Measurements from ENCODE around the gene GALNT2.

GALNT2 gene

DNA sequence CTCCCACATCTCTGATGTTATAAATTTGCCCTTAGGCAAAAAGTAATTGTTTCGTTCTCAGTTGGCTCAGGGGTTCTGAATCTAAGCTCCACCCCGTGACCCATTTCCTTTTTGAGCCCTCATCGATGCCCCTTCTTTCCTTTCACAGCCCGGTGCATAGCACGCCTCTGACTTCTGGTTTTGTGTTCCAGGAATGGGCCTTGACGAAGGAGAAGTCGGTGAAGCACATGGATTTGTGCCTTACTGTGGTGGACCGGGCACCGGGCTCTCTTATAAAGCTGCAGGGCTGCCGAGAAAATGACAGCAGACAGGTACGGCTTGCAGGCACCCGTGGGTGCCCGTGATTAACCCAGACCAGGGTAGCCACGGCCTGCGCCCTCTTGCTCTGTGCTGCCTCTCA lies 207.2 kb downstream of the GALNT2 start:
- TF ChIP-seq, protein P1, sequence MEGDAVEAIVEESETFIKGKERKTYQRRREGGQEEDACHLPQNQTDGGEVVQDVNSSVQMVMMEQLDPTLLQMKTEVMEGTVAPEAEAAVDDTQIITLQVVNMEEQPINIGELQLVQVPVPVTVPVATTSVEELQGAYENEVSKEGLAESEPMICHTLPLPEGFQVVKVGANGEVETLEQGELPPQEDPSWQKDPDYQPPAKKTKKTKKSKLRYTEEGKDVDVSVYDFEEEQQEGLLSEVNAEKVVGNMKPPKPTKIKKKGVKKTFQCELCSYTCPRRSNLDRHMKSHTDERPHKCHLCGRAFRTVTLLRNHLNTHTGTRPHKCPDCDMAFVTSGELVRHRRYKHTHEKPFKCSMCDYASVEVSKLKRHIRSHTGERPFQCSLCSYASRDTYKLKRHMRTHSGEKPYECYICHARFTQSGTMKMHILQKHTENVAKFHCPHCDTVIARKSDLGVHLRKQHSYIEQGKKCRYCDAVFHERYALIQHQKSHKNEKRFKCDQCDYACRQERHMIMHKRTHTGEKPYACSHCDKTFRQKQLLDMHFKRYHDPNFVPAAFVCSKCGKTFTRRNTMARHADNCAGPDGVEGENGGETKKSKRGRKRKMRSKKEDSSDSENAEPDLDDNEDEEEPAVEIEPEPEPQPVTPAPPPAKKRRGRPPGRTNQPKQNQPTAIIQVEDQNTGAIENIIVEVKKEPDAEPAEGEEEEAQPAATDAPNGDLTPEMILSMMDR (IDR thresholded peaks at IDR 0.05; ENCODE audit: control insufficient read depth, extremely low read depth, insufficient read depth): no peak
- no peak for DNase-seq (ENCODE audit: low read depth)
- H3K4me3 ChIP-seq (ENCODE audit: low read depth, low read length): no peak overlapping the region

- TF ChIP-seq, protein P1 (IDR thresholded peaks at IDR 0.05; ENCODE audit: control insufficient read depth, extremely low read depth, insufficient read depth): no peak
- no peak for DNase-seq (ENCODE audit: low read depth)
- no peak overlapping the region for H3K4me3 ChIP-seq (ENCODE audit: low read depth, low read length)
Measured at GRCh38 chr1:230276401-230276800, 209.4 kb downstream of the GALNT2 start.

DNA sequence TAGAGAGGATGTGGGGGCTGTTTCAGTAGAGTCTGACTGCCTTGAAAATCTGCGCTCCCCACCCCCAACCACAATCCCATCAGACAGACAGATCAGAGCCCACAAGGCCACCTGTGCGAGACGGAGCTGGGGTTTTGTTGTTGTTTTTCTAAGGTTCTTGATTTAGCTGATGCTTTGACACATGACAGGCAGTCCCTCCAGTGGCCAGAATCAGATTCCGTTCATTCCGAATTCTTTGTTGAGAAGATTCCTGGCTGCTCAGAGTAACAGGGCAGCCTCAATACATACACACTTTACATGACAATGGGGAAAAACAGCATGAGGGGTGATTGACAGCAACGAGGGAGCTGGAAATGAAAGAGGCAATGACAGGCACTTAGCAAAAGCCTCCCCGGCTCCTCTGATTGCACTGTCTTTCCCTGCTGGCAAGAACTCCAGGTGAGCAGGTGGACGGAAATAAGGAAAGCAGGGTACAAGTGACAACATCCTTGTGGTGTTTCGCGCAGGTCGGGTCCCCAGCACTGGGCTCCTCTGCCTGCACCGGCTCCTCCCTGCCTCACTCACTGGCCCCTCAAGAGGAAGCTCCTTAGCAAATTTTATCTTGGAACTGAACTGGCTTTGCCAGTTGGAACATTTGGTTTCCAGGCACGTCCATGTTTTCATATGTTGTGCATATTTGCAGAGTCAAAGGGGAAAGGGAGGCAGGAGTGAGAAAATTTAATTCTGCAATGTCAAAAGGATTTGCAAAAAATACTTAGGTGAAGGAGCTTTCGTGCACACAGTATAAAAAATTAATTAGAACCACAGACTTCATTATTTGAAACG lies 210.4 kb downstream of the GALNT2 start:
- no peak for DNase-seq (ENCODE audit: low read depth)
- no peak overlapping the region for H3K4me3 ChIP-seq (ENCODE audit: low read depth, low read length)
- TF ChIP-seq, protein P1 (IDR thresholded peaks at IDR 0.05; ENCODE audit: control insufficient read depth, extremely low read depth, insufficient read depth): no peak

DNA sequence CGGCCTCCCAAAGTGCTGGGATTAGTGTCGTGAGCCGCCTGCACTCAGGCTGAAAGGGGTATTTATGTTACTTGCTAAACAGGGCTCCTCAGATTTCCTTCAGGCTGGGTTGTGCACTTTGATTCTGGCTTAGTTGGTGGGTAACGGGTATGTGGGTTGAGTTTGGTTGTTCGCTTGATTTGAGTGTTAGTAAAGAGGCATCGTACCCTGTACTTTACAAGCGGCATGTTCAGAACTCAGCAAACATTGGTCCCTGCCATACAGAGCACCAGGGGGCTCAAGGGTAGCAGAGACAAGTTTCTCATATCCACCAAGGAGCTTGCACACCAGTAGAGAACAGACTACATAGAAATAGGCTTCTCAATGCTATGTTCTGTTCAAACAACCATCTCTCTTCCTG lies 211.3 kb downstream of the GALNT2 start:
- TF ChIP-seq, protein P1 (IDR thresholded peaks at IDR 0.05; ENCODE audit: control insufficient read depth, extremely low read depth, insufficient read depth): no peak
- no peak overlapping the region for H3K4me3 ChIP-seq (ENCODE audit: low read depth, low read length)
- no peak for DNase-seq (ENCODE audit: low read depth)

GRCh38 chr1:230278871-230279582 lies 212.0 kb downstream of the GALNT2 start:
- DNase-seq (ENCODE audit: low read depth): no peak
- TF ChIP-seq, protein P1 (IDR thresholded peaks at IDR 0.05; ENCODE audit: control insufficient read depth, extremely low read depth, insufficient read depth): no peak
- H3K4me3 ChIP-seq (ENCODE audit: low read depth, low read length): no peak overlapping the region

GRCh38 chr1:230279583-230279945 lies 212.5 kb downstream of the GALNT2 start:
- DNase-seq (ENCODE audit: low read depth): no peak
- H3K4me3 ChIP-seq (ENCODE audit: low read depth, low read length): no peak overlapping the region
- TF ChIP-seq, protein P1 (IDR thresholded peaks at IDR 0.05; ENCODE audit: control insufficient read depth, extremely low read depth, insufficient read depth): no peak
